Activated effector memory CD4-positive, alpha-beta T cell treated with anti-CD3 and anti-CD28 coated beads, Interleukin-2, amount 50 U/mL, for 16 hours (primary cell): Measurements from ENCODE around the gene BIRC7.
"Not testable (repeated sequence)": the region's sequence is repeated elsewhere in the genome, so short reads cannot be mapped to it uniquely, and the experiment has no call there.

Experiments used
- DNase-seq: peaks from one replicate; pipeline ENCODE4 v3.0.0-alpha.2; 2020

The BIRC7 gene

DNA sequence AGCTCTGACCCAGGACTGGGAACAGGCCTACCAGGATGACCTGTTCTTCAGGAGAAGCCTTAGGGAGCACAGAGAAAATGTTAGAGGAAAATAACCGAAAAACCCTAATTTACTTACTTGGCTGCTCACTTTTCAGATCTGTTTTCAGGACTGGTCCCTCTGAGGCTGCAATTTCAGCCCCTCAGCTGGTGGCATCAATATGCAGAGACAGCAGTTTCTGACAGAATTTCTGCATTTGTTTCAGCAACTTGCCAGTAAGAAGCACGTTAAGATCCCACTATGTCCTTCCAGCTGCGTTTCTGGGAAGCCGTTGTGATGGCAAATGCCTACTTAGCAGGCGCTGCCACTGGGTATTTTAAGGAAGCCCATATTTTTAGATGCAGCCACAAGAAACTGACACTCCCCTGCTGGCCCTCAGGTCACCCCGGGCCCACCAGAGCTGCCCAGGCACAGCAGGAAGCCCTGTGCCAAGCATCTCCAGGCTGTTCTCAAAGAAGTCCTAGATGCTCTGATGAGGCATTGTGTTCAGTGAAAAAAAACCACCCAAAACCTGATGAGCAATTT is 27.3 kb upstream of the BIRC7 start:
- no peak for DNase-seq

DNA sequence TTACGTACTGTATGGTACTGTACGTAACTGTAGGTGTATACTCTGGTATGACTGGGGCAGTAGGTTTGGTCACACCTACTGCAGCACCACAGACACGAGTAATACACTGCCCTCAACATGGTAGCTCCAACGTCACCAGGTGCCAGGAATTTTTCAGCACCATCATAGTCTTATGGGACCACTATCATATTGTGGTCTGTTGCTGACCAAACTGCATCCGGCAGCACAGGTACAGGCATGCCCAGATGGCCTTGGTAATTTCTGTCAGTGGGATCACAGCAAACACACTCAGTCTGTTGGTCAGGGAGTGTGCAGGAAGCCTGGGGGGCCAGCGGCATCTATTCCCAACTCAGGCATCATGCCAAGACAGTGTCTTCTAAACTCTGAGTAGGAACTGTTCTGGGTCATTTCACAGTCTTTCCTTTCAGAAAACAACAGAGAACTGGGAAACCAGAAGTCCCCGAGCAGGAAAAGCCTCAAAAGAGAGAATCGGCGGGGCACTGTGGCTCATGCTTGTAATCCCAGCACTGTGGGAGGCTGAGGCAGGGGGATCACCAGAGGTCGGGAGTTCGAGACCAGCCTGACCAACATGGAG is 25.6 kb upstream of the BIRC7 start:
- no peak for DNase-seq

DNA sequence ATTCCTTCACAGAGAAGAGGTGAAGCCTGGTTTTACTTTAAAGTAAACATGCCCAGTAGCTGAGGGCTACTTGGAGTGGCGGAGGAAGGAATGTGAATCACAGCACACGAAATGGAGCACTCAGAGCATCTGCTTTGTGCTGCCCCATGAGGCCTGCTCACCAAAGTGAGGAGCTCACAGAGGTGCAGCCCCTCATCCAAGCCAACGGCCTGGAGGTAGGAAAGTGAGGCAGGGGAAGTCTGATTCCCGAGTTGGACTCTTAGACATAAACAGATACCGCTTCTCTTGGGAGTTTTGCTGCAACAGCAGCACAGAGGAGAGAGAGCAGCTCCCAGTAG is 23.3 kb upstream of the BIRC7 start:
- DNase-seq, result no peak

DNA sequence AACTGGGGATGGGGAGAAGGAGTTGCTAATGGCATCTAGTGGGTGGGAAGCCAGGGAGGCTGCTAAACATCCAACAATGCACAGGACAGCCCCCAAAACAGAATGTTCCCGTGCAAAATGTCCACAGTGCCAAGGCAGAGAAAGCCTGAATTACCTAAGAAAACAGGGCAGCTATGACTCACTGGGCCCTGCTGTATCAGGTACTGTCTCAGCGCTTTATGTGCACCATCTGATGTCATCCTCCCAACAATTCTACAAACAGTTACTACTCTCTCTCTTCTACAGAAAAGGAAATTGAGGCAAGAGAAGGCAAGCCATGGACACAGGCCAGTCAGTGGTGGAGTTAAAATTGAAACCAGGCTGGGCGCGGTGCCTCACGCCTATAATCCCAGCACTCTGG is 22.9 kb upstream of the BIRC7 start:
- DNase-seq, result no peak

DNA sequence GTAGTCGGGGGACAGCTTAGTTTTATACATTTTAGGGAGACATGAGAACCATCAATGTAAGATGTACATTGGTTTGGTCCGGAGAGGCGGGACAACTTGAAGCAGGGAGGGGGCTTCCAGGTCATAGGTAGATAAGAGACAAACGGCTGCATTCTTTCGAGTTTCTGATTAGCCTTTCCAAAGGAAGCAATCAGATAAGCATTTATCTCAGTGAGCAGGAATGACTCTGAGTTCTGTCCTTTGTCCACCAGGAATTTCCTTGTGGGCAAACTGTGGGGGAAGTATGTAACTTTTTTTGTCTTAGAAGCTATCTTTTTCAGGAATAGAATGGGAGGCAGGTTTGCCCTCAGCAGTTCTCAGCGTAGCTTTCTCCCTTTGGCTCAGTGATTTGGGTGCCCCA is 21.2 kb upstream of the BIRC7 start:
- DNase-seq, result no peak

DNA sequence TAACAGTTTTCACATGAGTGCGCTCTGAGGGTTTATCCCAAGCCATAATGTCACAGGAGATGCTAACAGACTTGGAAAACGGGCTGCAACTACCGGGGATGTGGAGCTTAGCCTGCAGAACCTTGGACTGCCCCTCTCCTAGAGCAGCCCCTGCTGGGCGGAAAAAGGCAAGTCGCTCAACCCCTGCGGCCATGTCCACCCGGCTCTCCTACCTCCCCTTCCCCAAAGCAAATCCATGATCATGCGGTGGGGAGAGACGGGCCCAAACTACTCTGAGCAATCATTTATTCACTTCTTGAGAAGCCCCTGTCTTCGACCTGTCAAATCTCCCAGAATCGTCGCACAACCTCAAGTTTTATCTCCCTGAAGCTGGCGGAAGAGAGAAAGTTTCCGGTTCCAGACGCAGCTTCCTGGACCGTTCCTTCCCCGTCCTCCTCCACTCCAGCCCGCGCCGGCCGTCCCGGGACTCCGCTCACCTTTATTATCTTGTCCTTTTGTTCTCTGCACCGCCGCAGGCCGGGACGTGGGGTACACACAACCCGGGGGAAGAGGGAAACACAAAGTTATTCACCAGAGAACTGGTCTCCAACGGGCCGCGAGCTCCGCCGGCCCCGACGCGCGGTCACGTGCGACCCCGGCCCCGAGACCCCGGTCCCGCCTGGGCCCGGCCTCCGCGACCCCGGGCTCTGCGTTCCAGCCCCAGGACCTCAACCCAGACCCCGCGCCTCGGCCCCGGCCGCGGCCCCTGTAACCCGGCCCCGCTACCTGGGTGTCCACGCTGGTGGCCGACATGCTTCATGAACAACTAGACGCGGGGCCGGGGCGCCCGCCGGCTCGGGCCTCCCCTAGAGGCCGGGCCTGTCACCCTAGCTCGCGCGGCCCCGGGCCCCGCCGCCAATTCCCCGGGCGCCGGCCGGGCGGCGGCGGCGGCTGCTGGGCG is 20.3 kb upstream of the BIRC7 start:
- peak; percentile 72 for DNase-seq

DNA sequence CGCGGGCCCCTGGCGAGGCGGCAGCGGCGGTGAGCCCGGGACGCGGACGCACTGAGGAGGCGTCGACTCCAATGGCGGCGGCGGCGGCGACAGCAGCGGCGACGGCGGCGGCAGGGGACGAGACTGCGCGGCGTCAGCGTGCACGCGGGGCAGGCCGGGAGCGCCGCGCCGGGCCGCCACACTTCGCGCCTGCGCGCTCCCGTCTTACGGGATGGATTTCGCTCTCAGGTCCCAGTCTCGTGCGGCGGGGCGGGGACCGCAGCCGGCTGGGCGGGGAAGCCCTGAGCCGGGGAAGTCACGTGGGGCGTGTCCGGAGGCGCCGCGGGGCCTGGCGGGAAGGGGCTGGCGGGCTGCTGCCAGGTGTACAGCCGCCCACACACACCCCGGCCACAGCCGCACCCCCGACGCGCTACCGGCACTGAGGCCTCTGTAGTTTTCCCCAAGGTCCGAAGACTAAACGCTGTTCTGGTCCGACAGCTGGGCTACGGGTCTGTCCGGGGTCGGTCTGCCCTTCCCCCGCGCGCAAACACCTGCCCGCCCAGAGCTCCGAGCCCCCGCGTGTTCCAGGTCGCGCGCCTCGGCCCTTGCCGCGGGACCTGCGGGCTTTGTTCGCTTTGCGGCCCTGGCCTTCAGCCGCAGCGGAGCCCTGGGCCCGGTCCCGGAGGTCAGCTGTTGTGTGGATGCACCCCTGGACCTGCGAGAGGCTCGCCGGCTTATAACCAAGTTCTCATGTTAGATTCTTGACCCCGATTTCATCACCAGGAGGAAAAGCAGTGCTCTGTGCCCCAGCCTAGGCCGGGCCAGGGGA is 19.5 kb upstream of the BIRC7 start, which contains the start of gene YTHDF1:
TSS of gene YTHDF1 (minus strand) at position 91 of the 808 bp plus-strand sequence. CDS start 239 bp downstream, outside the sequence.
- peak; percentile 98 for DNase-seq

DNA sequence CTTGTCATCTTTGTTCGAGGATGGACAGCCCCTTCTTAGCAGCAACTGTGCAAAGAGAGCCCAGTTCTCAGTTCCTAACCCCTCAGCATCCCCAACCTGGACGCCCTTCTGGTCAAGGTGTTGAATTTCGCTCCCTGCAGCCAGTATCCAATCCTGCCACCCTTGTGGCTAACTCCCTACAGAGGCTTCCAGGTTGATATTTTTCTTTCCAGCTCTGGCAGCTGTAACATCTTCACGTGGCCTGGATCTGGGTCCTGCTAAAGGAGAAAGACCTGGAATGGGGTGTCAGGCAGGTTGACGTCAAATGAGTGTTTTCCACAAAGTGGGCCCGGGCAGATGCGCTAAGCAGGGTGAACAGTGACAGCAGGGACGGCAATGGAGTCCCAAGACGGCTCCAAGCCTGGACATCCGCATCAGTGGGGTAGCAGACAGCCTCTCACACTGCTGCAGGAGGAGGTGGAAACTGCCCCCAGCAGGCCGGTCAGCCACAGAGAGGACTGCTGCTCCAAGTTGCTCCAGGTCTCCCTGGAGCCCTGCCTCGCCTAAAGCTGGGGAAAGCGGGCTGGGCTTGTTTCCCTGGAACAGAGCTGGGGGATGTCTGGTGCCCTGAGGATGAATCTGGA is 18.7 kb upstream of the BIRC7 start:
- no peak for DNase-seq

DNA sequence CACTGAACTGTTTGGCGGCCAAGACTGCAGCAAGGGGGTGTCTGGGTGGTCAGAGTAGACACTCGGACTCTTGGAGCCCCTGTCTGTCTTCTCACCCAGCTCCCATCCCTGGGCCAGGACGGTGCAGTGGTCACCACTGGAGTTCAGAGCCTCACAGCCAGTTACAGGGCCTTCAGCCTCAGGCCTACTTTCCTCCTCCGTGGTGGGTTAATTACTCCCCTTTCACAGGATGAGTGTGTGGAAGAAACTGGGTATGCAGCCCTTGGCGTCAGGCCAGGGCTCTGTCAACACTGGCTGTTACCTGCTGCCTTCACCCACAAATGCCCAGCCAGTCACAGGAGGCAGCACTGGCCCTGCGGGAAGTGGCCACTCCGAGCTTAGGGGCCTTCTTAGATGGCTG is 18.0 kb upstream of the BIRC7 start:
- no peak for DNase-seq

DNA sequence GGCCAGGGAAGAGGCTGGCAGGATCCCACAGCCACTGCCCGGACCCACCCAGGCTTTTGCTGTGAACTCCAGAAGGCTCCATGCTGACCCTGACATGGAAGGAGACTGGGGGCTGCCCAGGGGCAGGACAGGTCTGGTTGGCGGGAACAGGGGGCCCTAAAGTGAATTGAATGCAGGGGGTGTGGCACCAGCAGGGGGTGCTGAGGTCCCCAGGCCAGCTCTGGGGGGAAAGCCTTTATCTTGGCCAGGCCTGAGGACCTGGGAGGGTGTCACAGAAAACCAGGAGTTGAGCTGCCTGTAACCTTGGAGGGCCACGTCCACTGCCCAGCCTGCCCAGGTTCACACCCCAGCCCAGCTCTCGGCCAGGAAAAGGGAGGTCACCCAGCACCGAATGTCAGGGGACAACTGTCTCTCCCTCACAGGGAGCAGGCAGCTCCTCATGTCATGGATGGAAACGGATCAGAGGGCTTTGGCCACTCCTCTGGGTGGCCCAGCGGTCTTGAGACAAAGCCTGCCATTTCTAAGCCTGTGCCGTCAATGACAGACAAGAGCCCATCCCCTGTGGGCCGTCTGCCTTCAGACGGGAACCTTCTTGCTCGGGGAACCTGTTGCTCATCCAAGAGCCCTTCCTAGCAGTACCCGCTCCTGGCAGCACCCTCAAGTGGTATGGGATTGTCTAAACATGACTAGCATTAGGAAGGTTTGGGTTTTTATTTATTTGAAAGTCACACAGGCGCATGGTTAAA is 16.8 kb upstream of the BIRC7 start:
- DNase-seq, result no peak

DNA sequence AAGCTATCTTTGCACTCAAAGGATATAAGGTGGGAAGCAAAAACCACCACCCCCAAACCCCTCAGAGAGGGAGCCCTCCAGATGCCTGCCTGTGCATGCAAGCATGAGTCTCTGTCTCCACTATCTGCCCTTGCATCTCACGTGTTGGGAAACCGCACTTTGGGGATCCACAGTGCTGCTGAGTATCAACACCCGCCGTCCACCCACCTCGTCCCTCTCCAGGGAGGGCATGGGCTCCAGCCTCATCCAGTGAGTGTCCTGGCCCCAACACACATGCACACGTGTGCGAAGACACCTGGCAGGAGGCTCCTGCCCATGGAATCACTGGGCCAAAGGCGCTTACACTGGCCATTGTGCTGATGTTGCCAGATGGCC is 16.3 kb upstream of the BIRC7 start:
- no peak for DNase-seq

DNA sequence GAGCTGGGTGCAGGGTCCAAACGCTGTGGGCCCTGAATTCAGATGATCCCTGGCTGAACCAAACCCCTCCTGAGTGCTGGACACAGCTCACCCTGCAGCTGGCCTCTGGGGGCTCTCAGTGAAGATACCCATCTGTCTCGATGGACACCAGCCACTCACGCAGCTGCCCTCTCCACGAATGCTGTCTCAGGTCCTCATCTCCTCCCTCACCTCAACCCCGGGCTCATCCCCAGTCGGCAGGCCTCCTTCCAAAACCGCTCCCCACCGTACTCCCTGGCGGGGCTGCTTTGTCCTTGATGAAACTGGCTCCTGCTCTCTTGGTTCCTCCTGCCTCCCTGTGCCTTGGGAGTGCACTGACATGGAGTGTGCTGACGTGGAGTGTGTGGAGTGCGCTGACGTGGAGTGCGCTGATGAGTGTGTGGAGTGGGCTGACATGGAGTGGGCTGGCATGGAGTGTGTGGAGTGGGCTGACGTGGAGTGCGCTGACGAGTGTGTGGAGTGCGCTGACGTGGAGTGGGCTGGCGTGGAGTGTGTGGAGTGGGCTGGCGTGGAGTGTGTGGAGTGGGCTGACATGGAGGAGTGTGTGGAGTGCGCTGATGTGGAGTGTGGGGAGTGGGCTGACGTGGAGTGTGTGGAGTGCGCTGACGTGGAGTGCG is 15.7 kb upstream of the BIRC7 start:
- DNase-seq, result no peak

DNA sequence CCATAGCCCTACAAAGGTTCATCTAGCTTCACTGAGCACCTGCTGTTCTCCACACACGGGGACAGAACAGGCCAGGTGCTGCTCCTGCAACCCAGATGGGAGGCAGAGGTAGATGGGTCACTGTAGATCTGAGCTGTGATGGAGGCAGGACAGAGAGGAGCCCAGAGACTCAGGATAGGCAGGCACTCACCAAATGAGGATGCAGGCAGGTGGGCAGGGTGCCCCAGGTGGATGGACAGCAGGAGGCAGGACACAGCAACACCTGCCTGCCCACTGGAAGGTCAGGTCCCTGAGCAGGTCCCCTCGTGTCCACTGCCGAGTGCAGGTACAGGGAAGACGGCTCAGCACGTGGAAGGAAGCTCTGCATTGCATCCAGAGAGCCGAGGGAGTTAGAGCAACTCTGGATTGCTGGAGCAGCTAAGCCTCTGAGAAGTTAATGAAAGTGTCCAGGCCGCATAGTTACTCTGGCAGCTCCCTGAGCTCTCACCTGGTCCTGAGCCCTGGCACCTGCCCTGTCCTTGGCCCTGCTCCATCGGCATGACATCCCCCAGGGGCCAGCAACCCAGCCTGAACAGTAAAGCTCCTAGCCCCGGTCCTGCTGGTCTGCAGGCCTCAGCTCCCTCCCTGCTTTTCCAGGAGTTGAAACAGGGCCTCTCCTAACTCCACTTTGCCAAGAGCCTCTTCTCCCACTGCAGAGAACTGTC is 14.9 kb upstream of the BIRC7 start:
- DNase-seq, result no peak

DNA sequence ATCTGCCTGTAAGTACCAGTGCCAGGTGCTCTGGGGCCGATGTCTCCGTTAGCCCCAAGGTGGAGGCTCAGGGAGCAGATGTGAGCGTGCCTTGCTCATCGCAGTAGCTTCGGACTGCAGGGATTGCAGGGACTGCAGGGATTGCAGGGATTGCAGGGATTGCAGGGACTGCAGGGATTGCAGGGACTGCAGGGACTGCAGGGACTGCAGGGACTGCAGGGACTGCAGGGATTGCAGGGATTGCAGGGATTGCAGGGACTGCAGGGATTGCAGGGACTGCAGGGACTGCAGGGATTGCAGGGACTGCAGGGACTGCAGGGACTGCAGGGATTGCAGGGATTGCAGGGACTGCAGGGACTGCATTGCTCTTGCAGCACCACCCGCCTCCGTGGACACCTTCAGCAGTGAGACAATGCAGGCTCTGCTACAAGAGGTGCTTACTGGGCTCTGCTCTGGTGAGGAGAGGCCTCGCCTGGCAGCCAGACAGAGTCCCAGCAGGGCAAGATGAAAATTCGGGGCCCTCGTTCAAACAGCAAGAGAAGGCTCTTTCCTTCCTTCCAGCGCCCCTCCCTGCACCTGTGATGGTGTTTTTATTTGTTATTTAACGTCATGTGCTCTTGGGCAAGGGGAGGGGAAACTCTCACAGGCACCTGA is 14.2 kb upstream of the BIRC7 start:
- not testable (repeated sequence) for DNase-seq

DNA sequence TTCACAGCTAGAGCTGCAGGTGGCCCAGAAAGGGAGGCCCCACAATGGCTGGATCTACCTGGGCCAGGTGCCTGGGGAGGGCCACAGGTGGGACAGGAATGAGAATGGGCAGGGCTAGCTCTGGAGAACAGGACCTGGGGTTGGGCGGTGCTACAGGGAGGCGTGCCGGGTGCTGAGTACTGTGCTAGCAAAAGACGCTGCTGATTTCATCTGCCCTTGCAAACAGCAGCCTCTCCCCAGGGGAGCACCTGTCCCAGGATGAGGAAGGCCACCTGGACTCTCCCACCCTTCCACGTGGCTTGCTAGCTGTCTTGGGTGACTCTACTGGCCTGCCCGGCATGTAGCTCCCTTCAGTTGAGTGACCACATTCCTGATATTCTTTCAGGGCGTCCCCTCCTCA is 13.2 kb upstream of the BIRC7 start:
- DNase-seq, result no peak

DNA sequence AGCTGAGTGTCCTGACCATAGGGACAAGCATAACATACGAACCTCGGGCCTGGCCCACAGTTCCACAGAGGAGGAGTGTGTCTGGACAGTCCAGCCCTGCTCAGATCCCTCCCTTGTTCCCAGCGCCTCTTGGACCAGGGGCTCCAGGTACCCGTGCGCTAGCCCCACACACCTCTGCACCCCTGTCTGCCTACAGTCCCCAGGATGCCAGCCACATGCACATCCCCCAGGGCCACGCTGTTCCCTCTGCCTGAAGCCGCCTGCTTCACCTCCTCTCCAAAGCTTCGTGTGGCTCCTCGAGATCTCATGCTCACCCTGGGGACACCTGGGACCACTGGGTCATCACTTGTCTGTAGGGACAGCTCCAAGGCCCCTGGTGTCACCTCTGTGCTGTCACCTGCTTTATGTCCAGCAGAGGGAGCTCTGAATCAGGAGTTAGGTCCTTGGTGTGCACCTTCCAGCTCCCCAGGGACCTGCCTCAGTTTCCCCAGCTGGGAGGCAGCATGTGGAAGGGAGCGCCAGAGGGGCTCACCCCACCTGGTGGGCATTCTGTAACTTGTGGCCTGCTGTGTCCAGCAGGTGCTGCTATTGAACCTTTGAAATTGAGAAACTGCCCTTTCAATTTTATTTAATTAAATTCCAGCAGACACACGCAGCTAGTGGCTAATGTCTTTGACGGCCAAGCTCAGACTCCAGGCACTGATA is 12.4 kb upstream of the BIRC7 start:
- DNase-seq, result peak; percentile 78

DNA sequence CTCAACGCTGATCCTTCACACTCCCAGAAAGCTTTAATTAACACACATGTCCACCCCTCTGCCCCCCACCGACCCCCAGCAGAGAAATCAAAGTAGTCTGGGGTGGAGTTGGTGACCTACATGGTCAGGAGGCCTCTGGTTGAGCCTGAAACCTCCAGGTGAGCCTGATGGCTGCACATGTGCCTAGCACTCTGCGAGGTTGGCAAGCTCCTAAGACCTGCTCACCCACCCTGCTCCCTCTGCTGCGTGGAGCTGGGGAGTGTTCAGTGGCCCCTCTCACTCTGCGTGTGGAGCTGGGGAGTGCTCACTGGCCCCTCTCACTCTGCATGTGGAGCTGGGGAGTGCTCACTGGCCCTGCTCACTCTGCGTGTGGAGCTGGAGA is 11.9 kb upstream of the BIRC7 start:
- DNase-seq, result no peak

DNA sequence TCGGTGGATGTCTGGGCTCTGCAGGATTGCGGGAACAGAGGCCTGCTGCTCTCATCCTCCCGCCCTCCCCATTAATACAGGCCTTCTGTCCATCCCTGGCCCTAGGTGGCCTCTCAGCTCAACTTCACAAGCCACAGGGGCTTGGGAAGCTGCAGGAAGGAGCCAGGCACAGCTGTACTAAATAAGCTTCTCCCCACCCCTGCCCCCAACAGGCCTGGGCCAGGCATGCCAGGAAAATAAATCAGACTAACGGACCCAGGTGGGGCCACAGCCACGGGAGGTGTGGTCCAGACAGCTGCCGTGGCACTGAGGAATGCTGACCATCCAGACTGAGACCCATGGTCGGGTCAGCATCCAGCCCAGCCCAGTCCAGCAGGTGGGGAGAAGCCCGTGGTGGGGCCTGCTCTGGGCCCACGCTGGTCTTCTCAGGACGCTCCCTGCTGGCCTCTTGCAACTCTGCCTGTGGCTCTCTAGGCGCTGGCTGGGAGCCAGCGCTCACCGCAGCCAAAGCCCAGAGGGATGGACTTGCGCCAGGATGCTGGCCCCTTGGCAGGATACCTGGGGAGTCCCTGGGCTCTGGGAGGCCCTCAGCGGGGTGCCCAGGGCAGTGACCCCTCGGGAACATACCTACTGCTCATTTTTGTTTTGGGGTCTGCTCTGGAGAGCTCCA is 11.2 kb upstream of the BIRC7 start:
- no peak for DNase-seq

DNA sequence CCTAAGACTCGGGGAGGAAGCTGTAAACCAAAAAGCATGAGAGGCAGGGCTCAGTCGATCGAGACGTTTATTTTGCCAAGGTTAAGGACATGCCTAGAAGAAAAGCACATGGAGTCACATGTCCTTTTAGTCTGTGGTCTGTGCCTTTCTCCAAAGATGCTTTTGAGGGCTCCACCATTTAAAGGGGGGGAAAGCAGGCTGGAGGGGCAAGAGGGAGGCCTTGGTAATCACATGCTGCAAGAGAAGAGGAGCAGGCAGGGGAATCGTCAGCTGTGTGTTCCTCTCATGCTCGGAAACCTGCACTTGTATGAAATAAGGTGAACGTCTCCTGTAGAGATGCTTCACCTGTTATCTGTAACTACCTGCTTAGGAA is 10.6 kb upstream of the BIRC7 start:
- DNase-seq, result no peak
